ENCODE results near the gene CSMD2.

DNA sequence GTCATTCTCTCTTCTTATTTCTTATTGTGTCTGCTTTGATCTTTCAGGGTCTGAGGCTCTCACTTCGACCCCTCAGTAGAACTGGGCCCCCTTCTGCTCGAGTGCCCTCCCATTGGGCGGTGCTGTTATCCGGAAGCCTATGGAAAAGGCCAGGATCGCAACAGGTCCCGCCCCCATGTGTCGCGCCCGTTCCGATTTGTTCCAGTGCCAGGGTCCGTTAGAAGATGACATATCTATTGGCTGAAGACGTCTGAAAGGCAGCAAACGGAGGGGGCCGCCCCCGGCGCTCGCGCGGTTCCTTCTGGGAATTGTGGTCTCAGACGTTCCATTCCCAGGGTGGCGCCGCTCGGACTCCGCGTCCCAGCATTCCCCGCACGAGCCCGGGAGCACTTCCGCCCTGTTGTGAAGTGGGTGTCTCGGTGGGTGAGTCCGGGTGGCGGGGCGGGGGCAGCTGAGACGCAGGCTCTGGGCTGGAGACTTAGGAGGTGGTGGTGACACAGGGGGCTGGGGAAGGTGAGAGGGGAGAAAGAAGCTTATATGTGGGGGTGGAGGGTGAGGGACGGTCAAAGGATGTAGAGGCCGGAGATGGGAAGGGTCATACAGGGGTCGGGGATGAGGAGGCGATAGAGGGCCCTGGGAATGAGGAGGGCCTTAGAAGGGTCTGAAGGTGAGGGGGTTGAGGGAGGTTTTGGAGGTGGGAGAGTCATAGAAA is 692.6 kb downstream of the CSMD2 start, which contains the start of gene ZSCAN20:
- TF ChIP-seq, protein P1, sequence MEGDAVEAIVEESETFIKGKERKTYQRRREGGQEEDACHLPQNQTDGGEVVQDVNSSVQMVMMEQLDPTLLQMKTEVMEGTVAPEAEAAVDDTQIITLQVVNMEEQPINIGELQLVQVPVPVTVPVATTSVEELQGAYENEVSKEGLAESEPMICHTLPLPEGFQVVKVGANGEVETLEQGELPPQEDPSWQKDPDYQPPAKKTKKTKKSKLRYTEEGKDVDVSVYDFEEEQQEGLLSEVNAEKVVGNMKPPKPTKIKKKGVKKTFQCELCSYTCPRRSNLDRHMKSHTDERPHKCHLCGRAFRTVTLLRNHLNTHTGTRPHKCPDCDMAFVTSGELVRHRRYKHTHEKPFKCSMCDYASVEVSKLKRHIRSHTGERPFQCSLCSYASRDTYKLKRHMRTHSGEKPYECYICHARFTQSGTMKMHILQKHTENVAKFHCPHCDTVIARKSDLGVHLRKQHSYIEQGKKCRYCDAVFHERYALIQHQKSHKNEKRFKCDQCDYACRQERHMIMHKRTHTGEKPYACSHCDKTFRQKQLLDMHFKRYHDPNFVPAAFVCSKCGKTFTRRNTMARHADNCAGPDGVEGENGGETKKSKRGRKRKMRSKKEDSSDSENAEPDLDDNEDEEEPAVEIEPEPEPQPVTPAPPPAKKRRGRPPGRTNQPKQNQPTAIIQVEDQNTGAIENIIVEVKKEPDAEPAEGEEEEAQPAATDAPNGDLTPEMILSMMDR (IDR thresholded peaks at IDR 0.05; ENCODE audit: control extremely low read depth in 1 of 3, insufficient read depth in 1 of 3, low read depth in 1 of 3, low read length in 3 of 3), result 0 out of 4 replicates have a peak, but pooled peaks of 1 of the 3 experiments have one; percentile 2
- TF ChIP-seq JUN (IDR thresholded peaks at IDR 0.05; ENCODE audit: low read depth, low read length), result no peak
